ENCODE data around the gene NHERF2. TPM values are rescaled to one million over a fixed set of nuclear protein-coding genes. Genes with fewer than 3 reads are reported as not detected.

NHERF2 gene
- total RNA-seq, 1 experiment from 2014 or later: 33.1 TPM

- no peak for DNase-seq (ENCODE audit: low spot score)
Observed at GRCh38 chr16:1991135-1991551, 35.6 kb upstream of the NHERF2 start.

DNA sequence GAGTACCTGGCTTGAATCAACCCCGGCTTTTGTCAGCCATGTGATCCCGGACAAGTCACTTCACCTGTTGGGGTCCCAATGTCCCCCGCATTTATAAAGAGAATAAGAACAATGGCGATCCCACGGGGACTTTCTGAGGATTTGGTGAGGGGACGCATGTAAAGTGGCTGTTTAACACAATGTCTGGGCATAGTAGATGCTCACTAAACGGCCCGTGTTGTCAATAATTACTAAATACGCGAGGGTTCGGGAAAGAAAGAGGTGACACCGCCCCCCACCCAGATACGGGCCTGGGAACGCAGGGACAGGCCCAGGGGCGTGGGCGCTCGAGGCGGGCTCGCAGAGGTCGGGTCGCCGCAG is 35.1 kb upstream of the NHERF2 start:
- DNase-seq (ENCODE audit: low spot score): no peak

DNA sequence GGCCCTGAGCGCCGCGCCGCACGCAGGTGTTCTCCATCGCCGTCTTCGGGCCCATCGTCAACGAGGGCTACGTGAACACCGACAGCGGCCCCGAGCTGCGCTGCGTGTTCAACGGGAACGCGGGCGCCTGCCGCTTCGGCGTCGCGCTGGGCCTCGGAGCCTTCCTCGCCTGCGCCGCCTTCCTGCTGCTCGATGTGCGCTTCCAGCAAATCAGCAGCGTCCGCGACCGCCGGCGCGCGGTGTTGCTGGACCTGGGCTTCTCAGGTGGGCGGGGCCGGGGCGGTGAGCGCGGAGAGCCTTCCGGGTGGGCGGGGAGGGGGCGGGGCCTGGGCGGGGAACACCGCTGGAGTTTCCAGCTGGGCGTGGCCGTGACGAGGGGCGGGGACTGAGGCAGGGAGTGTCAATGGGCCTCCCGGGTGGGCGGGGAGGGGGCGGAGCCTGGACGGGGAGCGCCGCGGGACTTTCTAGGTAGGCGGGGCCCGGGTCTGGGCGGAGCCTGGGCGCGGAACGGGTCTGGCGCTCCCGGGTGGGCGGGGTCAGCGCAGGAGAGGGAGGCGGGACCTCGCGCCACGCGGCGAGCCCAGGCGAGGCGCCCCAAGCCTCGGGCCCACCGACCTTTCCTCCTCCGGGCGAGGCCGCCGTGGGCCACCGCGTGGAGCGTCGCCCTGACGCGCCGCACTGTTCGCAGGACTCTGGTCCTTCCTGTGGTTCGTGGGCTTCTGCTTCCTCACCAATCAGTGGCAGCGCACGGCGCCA is 34.6 kb upstream of the NHERF2 start:
- DNase-seq (ENCODE audit: low spot score): no peak

- no peak for DNase-seq (ENCODE audit: low spot score)
Observed at GRCh38 chr16:1992704-1993317, 33.9 kb upstream of the NHERF2 start.

- no peak for DNase-seq (ENCODE audit: low spot score)
Observed at GRCh38 chr16:1993731-1994131, 33.0 kb upstream of the NHERF2 start.

- DNase-seq (ENCODE audit: low spot score): peak; percentile 64
Observed at GRCh38 chr16:1997494-1998359, 29.0 kb upstream of the NHERF2 start.

DNA sequence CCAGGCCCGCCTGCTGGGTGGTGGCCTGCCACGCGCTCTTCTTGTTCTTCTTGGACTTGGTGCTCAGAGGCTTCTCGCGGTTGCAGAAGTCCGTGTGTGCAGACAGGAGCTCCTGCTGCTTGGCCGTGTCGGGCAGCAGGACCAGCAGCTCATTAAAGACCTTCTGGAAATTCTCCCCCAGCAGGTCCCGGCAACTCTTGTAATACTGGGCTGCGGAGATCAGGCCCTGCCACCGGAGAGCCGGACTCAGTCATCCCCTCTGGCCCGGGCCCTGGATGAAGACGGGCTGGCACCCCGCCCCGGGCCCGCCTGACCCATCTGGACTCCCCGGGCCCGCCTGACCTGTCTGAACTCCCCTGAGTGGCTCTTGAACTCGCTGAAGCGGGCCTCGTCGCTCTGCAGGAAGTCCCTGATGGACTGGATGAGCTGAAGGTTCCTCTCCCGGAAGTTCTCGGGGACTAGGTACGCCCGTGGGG is 28.3 kb upstream of the NHERF2 start:
- no peak for DNase-seq (ENCODE audit: low spot score)

- DNase-seq (ENCODE audit: low spot score): no peak
Observed at GRCh38 chr16:1998852-1999801, 27.6 kb upstream of the NHERF2 start.

DNA sequence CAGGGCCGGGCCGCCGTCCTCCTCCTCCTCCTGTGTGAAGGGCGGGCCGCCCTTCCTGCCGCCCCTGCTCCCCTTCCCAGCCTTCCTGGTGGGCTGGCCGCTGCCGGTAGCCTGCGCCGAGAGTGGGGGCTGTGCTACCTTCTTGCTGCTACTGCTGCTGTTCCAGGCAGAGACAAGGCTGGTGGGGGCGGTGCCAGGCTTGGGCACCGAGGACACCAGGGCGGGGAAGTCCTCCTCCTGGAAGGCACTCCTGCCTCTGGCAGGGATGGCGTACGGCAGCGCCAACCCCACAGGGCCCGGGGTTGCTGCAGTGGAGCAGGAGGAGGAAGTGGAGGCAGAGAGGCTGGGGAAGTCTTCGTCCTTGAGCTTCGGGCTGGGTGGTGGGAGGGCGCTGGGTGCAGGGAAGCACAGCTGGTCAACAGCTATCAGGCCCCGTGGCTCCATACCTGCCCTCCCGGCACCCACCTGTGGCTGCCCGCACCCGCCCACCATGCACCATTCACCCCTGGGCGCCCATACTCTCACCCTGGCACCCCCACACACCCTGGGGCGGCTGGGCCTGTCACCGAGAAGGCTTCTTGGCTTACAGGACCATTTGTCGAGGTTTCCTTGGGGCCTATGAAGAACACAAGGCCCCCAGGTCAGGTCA is 26.7 kb upstream of the NHERF2 start:
- no peak for DNase-seq (ENCODE audit: low spot score)

DNA sequence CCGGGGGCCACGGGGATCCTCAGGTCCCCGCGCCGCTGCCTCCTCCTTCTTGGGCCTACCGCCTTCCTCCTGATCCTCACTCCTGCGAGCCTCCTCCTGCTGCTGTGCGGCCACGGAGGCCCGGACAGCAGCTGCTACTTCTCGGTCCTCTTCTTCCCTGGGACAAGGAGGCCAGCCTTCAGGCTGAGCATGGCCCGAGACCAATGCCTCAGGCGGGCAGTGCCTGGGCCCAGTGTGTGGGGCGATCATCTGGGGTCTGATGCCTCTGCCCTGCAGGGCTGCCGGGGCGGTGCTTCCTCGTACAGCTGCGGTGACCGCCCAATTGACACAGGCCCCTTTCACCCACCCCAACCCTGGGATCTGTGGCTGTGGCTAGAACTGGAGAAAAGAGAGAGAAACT is 25.7 kb upstream of the NHERF2 start:
- DNase-seq (ENCODE audit: low spot score): no peak

DNA sequence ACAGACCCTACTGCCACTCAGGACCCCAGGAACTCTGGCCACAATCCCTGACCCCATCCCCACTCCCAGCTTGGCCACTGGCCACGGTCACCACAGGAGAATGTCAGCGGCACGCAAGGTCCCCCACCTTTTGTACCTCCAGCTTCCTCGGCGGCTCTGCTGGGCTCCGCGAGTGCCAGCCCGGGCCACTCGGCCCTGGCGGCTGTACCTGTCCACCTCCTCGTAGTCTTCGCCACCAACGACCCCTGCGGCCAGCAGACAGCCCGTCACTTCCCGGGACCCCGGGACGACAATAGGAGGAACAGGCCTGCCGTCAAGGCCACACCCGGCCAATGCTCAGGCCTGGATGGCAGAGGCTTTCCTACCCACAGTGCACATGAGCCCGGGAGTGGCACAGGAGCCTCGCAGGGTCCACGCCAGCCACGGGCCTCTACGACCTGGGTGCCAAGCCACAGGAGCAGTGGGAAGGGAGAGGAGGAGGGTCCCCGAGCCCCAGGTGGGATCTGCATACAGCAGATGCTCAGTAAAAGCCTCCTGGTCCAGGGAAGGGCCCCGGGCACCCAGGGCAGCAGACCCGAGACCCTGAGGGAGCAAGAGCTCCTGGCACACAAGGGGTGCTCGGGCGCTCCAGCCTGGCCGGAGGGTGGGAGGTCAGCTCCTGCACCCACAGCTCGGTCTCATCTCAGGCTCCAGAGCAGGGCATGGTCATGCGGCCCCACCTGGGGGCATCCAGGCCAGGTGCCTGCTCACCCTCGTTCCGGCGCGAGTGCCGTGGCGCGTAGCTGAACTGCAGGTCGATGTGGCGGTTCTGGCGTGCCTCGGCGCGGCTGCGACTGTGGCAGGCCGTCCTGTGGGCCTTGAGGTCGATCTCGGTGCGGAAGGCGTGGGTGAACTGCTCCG is 25.0 kb upstream of the NHERF2 start:
- no peak for DNase-seq (ENCODE audit: low spot score)

DNA sequence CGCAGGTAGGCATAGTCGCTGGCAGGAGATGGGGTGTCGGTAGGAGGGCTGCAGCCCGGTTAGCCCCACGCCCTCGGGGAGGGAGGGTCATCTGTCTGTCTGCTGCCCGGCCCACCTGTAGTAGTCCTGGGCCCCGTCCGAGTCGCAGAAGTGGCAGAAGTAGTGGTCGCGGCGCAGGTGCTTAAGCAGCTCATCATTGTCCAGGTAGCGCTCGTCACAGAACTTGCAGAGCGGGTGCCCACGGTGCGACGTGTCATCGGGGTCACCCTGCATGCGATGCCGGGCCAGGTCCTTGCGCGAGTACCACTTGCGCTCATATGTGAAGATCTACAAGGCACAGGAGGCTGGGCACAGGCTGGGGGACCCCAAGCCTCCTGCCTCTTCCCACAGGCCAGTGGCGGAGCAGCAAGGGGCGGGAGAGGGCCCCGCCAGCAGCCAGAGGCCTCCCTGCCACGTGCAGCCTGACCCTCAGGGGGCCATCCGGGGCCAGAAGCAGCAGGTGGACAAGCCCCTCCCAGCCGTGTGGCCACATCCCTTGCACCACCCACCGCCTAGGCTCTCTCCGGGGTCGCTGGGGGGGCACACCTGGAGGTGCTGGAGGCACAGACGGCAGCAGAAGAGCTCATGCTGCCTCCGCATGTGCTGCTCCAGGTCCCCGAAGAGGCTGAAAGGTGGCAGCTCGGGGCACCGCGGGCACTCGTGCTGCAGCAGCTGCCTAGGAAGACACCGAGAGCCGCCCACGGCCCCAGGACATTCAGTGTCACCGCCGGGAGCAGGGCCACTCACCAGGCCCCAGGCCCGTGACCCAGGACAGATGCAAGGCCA is 24.1 kb upstream of the NHERF2 start:
- no peak for DNase-seq (ENCODE audit: low spot score)

- DNase-seq (ENCODE audit: low spot score): no peak
Observed at GRCh38 chr16:2003231-2003826, 23.4 kb upstream of the NHERF2 start.

DNA sequence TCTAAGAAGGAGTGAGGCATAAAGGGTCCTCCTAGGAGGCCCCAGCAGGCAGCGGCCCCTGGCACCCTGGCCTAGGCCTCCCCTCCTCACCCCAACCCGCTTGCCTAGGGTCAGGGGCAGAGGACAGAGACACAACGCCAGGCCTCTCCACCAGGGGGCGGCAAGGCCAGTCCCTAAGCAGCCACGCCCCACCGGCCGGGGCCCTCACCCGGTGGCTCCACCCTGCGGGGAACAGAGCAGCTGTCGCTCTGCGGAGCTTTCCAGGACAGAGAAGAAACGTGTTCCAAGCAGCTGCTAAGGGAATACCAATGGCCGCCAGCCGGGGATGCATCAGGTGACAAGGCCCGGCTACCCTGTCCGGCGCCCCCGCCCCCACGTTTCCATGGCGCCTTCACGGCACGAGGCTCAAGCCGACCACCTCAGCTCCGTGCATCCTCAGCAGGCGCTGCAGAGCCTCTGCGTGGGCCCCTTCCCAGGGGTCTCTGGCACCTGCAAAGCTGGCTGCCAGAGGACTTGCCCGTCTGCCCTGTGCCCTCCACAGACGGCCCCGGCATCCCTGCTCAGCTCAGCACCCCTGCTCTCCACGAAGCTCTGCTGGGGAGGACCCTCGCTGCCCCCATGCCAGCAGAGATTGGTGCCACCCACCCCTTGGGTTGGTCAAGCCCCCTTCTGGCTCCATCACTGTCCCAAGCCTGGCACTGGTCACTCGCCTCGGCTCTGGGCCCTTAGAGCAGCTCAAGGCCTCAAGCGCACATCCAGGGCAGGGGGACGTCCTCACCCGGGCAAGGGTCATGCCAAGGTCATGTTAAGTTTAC is 22.7 kb upstream of the NHERF2 start:
- peak; percentile 91 for DNase-seq (ENCODE audit: low spot score)

GRCh38 chr16:2004795-2005517 is 21.7 kb upstream of the NHERF2 start:
- no peak for DNase-seq (ENCODE audit: low spot score)

DNA sequence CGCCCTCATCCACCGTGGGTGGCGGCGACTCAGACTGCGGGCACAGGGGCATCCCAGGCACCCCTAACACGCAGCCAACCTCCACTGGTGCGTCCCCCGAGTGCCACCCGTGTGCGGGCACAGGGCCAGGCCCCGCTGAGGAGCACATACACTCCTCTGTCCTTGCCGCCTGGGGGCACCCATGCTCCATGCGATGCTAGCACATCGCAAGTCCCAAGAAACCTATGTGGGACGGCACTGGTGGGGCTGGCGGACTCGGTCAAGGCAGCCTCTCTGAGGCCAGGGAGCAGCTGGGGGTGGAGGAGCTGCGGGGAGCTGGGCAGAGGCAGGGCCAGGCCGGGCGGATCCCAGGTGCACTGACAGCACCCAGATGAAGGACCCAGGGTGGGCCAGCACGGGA is 21.1 kb upstream of the NHERF2 start:
- no peak for DNase-seq (ENCODE audit: low spot score)

- DNase-seq (ENCODE audit: low spot score): no peak
Observed at GRCh38 chr16:2006317-2006716, 20.4 kb upstream of the NHERF2 start.

Data from H4 (cell line).